CD14-positive monocyte (primary cell): ENCODE measurements around the gene RBSN. TPM values are rescaled to one million over a fixed set of nuclear protein-coding genes. Genes with fewer than 3 reads are reported as not detected.

Experiments
- DNase-seq, 3 donors: peaks; one replicate each; pipeline ENCODE4 v3.0.0-alpha.2; 2011 to 2022
- H2AFZ ChIP-seq: 2 replicates; pipeline ENCODE4 v1.6.0; 2012; ENCODE audit warnings: mild to moderate bottlenecking, low read depth, low read length, inconsistent platforms; ENCODE audit not compliant: insufficient read depth, poor library complexity, severe bottlenecking
- H3K27ac ChIP-seq, 2 donors: 1 replicate in 1 of 2; 2 replicates in 1 of 2; pipeline ENCODE4 v1.5.1; 2012 to 2013; ENCODE audit warnings: low read length in 2 of 2, control low read depth in 1 of 2, inconsistent platforms in 1 of 2, low read depth in 1 of 2, mild to moderate bottlenecking in 1 of 2
- H3K27me3 ChIP-seq, 2 donors: one replicate each; pipeline versions ENCODE4 v1.6.0 to v1.6.1; 2011 to 2013; ENCODE audit warnings: low read length in 2 of 2; ENCODE audit not compliant: control insufficient read depth in 2 of 2, insufficient read depth in 2 of 2
- H3K36me3 ChIP-seq, 2 donors: replicated peaks in 1 of 2; 1 replicate in 1 of 2; 2 replicates in 1 of 2; pipeline versions ENCODE4 v1.5.1 to v1.6.1; 2012 to 2013; ENCODE audit warnings: low read length in 2 of 2, control low read depth in 1 of 2, inconsistent platforms in 1 of 2, mild to moderate bottlenecking in 1 of 2; ENCODE audit not compliant: insufficient read depth in 2 of 2, control insufficient read depth in 1 of 2
- H3K4me1 ChIP-seq, 2 donors: 1 replicate in 1 of 2; 2 replicates in 1 of 2; pipeline versions ENCODE4 v1.5.1 to v1.6.1; 2012 to 2013; ENCODE audit warnings: low read length in 2 of 2, control low read depth in 1 of 2, inconsistent platforms in 1 of 2, mild to moderate bottlenecking in 1 of 2, moderate library complexity in 1 of 2; ENCODE audit not compliant: insufficient read depth in 2 of 2, control insufficient read depth in 1 of 2
- H3K4me2 ChIP-seq: replicated peaks from 2 replicates; pipeline ENCODE3; 2012; ENCODE audit warnings: low read length, moderate library complexity, mild to moderate bottlenecking; ENCODE audit not compliant: poor library complexity, severe bottlenecking; ENCODE audit errors: extremely low read depth
- H3K4me3 ChIP-seq, 3 experiments: fragments of 200-600 bp in 1 of 3; sonication (generic) in 1 of 3; replicated peaks in 1 of 3; 1 replicate in 2 of 3; 2 replicates in 1 of 3; pipeline ENCODE4 v1.5.1; 2011 to 2013; ENCODE audit warnings: low read length in 3 of 3, mild to moderate bottlenecking in 3 of 3, control low read depth in 2 of 3, low read depth in 2 of 3, inconsistent platforms in 1 of 3, moderate library complexity in 1 of 3
- H3K79me2 ChIP-seq: 2 replicates; pipeline ENCODE4 v1.6.0; 2012; ENCODE audit warnings: mild to moderate bottlenecking, control low read depth, inconsistent platforms, low read length, moderate library complexity; ENCODE audit not compliant: insufficient read depth
- H3K9ac ChIP-seq: 2 replicates; pipeline ENCODE4 v1.6.0; 2017; ENCODE audit warnings: low read length, mild to moderate bottlenecking; ENCODE audit not compliant: insufficient read depth, poor library complexity, severe bottlenecking
- H3K9me3 ChIP-seq, 2 donors: replicated peaks in 1 of 2; 1 replicate in 1 of 2; 2 replicates in 1 of 2; pipeline versions ENCODE4 v1.5.1 to v1.6.1; 2012 to 2013; ENCODE audit warnings: low read length in 2 of 2, control low read depth in 1 of 2; ENCODE audit not compliant: control insufficient read depth in 1 of 2, insufficient read depth in 1 of 2
- H4K20me1 ChIP-seq: 2 replicates; pipeline ENCODE4 v1.6.0; 2012; ENCODE audit warnings: mild to moderate bottlenecking, low read length, control low read depth, moderate library complexity; ENCODE audit not compliant: insufficient read depth
- H3K27ac Mint-ChIP-seq, 7 donors: one replicate each; pipeline ENCODE4 v1.8.0; 2020; ENCODE audit warnings: mild to moderate bottlenecking in 7 of 7, mixed read lengths in 7 of 7, moderate library complexity in 6 of 7, inconsistent platforms in 2 of 7
- H3K27me3 Mint-ChIP-seq, 3 donors: one replicate each; pipeline ENCODE4 v1.8.0; 2021 to 2022; ENCODE audit warnings: low read depth in 3 of 3, mild to moderate bottlenecking in 3 of 3, mixed read lengths in 3 of 3, moderate library complexity in 3 of 3, inconsistent platforms in 1 of 3
- H3K36me3 Mint-ChIP-seq, 2 donors: one replicate each; pipeline ENCODE4 v1.8.0; 2020; ENCODE audit warnings: mixed read lengths in 2 of 2, inconsistent platforms in 1 of 2, mild to moderate bottlenecking in 1 of 2
- H3K4me1 Mint-ChIP-seq: one replicate; pipeline ENCODE4 v1.8.0; 2020; ENCODE audit warnings: mild to moderate bottlenecking, mixed read lengths
- H3K4me3 Mint-ChIP-seq, 2 donors: one replicate each; pipeline ENCODE4 v1.8.0; 2020; ENCODE audit warnings: mild to moderate bottlenecking in 2 of 2, mixed read lengths in 2 of 2, moderate library complexity in 1 of 2
- H3K9me3 Mint-ChIP-seq, 7 donors: one replicate each; pipeline ENCODE4 v1.8.0; 2020 to 2022; ENCODE audit warnings: mixed read lengths in 7 of 7, mild to moderate bottlenecking in 6 of 7, moderate library complexity in 6 of 7, inconsistent platforms in 2 of 7
- CTCF ChIP-seq: fragments of 200-600 bp; IDR thresholded peaks from one replicate; pipeline ENCODE4 v1.8.0; 2022; ENCODE audit warnings: antibody characterized with exemption, mild to moderate bottlenecking
- WGBS: methylation state at CpG from one replicate; pipeline ENCODE4 v1.1.5; 2013; ENCODE audit warnings: missing lambda C conversion rate; ENCODE audit not compliant: insufficient coverage; 5-methylcytosine and 5-hydroxymethylcytosine counted together
- intact Hi-C, 2 donors: fragments of 100-400 bp; cut with micrococcal nuclease; formaldehyde crosslinking; loops; one replicate each; pipeline versions ENCODE4 v1.15.0 to v1.15.1; 2023
- polyA plus RNA-seq, 3 donors: library from polyadenylated mRNA; depleted of rRNA in 1 of 3; unstranded in 2 of 3; stranded (reverse) in 1 of 3; fragments of 300-500 nt in 2 of 3; fragments of >200 nt in 1 of 3; fragmentation: Illumina TruSeq in 2 of 3; gene quantifications; 1 replicate in 2 of 3; 2 replicates in 1 of 3; pipeline ENCODE4 v1.2.3, GENCODE V29; 2012 to 2021

Gene RBSN
- polyA plus RNA-seq, 3 donors = 6.7 to 10.1 (median 8.1) TPM

GRCh38 chr3:15108869-15109268, 9.9 kb upstream of the RBSN start:
- no peak overlapping the region for H3K4me3 ChIP-seq
- no peak for DNase-seq
- intact Hi-C loops = loop anchor here in 1 of 2 donors (10.0 kb wide), 1 partner anchor 96 kb away; the partner anchor contains the start of gene CAPN7
- H3K4me2 ChIP-seq = no peak overlapping the region
- Mint-ChIP-seq H3K27ac (peak overlapping the region in 2 of 7 donors; percentile 28 to 45), H3K9me3 (peaks cover 0 to 2% (median 0%) of the 10 kb centered on the region in 7 donors), H3K36me3 (no peaks in the 10 kb centered on the region), H3K4me1 (peaks cover 13% of the 10 kb centered on the region), H3K27me3 (peaks cover 2 to 12% (median 3%) of the 10 kb centered on the region in 3 donors), H3K4me3 (no peak overlapping the region)
- no peak overlapping the region for H3K27ac ChIP-seq
- no peaks in the 10 kb centered on the region for H4K20me1 ChIP-seq
- H3K4me1 ChIP-seq = peaks cover 14 to 16% of the 10 kb centered on the region in 2 donors
- TF ChIP-seq CTCF = no peak
- no peak overlapping the region for H3K9ac ChIP-seq
- H2AFZ ChIP-seq = no peak overlapping the region
- no peaks in the 10 kb centered on the region for H3K79me2 ChIP-seq
- no peaks in the 10 kb centered on the region for H3K27me3 ChIP-seq
- H3K36me3 ChIP-seq = no peaks in the 10 kb centered on the region
- no peaks in the 10 kb centered on the region for H3K9me3 ChIP-seq
- WGBS = 80% methylated on average over 1 of the region's 4 CpGs

GRCh38 chr3:15108082-15108545, 9.2 kb upstream of the RBSN start:
- intact Hi-C loops = loop anchor here in 1 of 2 donors (10.0 kb wide), 1 partner anchor 97 kb away; the partner anchor contains the start of gene CAPN7
- H3K27ac Mint-ChIP-seq = peak overlapping the region in 1 of 7 donors; percentile 66
- peak; percentile 62 to 74 (median 68) for DNase-seq

More at GRCh38 chr3:15108082-15108545, 9.2 kb upstream of the RBSN start:
- Mint-ChIP-seq H3K4me1 (peaks cover 15% of the 10 kb centered on the region), H3K36me3 (no peaks in the 10 kb centered on the region), H3K27me3 (peaks cover 2 to 12% (median 2%) of the 10 kb centered on the region in 3 donors), H3K4me3 (peak overlapping the region in 1 of 2 donors; percentile 46), H3K9me3 (peaks cover 0 to 2% (median 0%) of the 10 kb centered on the region in 7 donors)
- no peaks in the 10 kb centered on the region for H4K20me1 ChIP-seq
- H3K9ac ChIP-seq = no peak overlapping the region
- no peaks in the 10 kb centered on the region for H3K36me3 ChIP-seq
- H3K4me3 ChIP-seq = no peak overlapping the region
- H3K27ac ChIP-seq = no peak overlapping the region
- H3K27me3 ChIP-seq = no peaks in the 10 kb centered on the region
- peak overlapping the region; percentile 67 for H2AFZ ChIP-seq
- no peaks in the 10 kb centered on the region for H3K9me3 ChIP-seq
- WGBS = 22% methylated on average over 9 of the region's 11 CpGs
- H3K79me2 ChIP-seq = no peaks in the 10 kb centered on the region
- peak overlapping the region; percentile 24 for H3K4me2 ChIP-seq
- TF ChIP-seq CTCF = peak; percentile 95
- peaks cover 14 to 16% of the 10 kb centered on the region in 2 donors for H3K4me1 ChIP-seq
